Measurements from ENCODE around the gene ZNF358. TPM values are rescaled to one million over a fixed set of nuclear protein-coding genes. Genes with fewer than 3 reads are reported as not detected.

ZNF358 gene
- total RNA-seq, 4 donors from 2014 or later: 69.8 to 139 (median 116) TPM

DNA sequence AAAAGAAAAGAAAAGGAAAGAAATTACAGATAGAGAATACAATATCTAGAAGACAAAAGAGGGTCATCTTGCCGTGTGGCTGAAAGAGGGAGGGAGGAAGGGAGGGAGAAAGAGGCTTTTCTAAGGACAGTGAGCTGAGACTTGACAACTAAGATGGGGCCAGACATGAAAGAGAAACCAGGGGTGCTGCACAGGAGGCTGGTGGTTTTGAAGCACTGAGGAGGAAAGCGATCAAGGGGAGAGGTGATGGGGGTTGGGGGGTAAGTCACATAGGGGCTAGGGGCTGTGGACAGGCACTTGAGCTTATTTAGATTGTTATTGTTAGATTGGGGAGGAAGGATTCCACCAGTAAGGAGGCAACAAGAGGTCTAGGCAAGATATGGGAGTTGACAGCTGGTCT, 36.9 kb downstream of the ZNF358 start:
- Histone ChIP-seq H3K4me3 (no peak overlapping the region), H3K36me3 (peaks cover 0 to 44% of the 10 kb centered on the region in 2 donors), H3K9me3 (no peaks in the 10 kb centered on the region), H3K27ac (no peak overlapping the region), H3K4me1 (no peaks in the 10 kb centered on the region), H3K27me3 (no peaks in the 10 kb centered on the region)
- ATAC-seq (no peak), DNase-seq (no peak)
- intact Hi-C loops (cut with DNase I; ENCODE audit: low total_unique reads) (no loop called here), in situ Hi-C loops (cut with MboI; ENCODE audit: low sequenced_read_pairs in 4 of 4) (no loop called here)
- TF ChIP-seq POLR2A (IDR thresholded peaks at IDR 0.05): no peak
- TF ChIP-seq, protein P1, sequence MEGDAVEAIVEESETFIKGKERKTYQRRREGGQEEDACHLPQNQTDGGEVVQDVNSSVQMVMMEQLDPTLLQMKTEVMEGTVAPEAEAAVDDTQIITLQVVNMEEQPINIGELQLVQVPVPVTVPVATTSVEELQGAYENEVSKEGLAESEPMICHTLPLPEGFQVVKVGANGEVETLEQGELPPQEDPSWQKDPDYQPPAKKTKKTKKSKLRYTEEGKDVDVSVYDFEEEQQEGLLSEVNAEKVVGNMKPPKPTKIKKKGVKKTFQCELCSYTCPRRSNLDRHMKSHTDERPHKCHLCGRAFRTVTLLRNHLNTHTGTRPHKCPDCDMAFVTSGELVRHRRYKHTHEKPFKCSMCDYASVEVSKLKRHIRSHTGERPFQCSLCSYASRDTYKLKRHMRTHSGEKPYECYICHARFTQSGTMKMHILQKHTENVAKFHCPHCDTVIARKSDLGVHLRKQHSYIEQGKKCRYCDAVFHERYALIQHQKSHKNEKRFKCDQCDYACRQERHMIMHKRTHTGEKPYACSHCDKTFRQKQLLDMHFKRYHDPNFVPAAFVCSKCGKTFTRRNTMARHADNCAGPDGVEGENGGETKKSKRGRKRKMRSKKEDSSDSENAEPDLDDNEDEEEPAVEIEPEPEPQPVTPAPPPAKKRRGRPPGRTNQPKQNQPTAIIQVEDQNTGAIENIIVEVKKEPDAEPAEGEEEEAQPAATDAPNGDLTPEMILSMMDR (IDR thresholded peaks at IDR 0.05 in 4 of 5, conservative IDR thresholded peaks at IDR 0.05 in 1 of 5): no peak

DNA sequence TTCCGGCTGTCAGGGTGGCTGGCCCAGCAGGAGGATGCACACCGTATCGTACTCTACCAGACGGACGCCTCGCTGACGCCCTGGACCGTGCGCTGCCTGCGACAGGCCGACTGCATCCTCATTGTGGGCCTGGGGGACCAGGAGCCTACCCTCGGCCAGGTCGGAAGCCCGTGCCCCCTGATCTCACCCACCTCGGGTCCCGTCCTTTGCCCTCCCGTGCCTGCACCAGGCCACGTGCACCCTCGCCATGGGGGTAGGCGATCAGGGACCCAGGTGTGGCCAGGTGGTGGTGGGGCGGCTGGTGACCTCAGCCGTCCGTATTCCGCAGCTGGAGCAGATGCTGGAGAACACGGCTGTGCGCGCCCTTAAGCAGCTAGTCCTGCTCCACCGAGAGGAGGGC, 38.7 kb downstream of the ZNF358 start:
- intact Hi-C loops (cut with DNase I; ENCODE audit: low total_unique reads): no loop called here
- Histone ChIP-seq H3K27ac (no peak overlapping the region), H3K9me3 (no peaks in the 10 kb centered on the region), H3K27me3 (no peaks in the 10 kb centered on the region), H3K4me1 (no peaks in the 10 kb centered on the region), H3K36me3 (peaks cover 0 to 60% of the 10 kb centered on the region in 2 donors), H3K4me3 (no peak overlapping the region)
- DNase-seq (no peak), ATAC-seq (no peak)
- no peak for TF ChIP-seq POLR2A (IDR thresholded peaks at IDR 0.05)
- TF ChIP-seq, protein P1 (IDR thresholded peaks at IDR 0.05 in 4 of 5, conservative IDR thresholded peaks at IDR 0.05 in 1 of 5): no peak
- in situ Hi-C loops (cut with MboI; ENCODE audit: low sequenced_read_pairs in 4 of 4): no loop called here

DNA sequence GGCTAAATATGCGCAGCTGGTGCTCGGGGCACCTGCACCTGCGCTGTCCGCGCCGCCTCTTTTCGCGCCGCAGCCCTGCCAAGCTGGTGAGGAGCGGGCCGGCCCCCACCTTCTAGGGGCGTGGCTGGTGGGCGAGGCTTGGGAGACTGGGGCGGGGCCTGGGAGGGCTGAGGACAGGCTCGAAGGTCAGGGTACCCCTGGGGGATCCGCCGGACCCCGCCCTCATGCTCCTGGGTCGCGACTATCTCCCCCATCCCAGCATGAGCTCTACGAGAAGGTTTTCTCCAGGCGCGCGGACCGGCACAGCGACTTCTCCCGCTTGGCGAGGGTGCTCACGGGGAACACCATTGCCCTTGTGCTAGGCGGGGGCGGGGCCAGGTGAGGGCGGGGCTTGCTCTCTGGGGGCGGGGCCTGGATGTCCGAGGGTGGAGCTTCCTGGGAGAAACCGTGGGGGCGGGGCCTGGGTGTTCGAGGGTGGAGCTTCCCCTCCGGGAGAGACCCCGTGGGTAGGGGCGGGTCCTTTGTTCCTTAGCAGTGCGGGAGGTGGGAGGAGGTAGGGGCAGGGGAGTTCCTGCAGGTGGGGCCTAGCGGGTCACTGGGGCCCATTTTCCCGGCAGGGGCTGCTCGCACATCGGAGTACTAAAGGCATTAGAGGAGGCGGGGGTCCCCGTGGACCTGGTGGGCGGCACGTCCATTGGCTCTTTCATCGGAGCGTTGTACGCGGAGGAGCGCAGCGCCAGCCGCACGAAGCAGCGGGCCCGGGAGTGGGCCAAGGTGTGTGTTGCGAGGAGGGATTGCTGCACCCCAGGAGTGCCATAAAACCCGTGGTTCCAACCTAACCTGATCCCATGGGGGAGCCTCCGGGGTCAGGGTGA, 39.3 kb downstream of the ZNF358 start:
- H3K27ac ChIP-seq: no peak overlapping the region
- peaks cover 0 to 58% of the 10 kb centered on the region in 2 donors for H3K36me3 ChIP-seq
- intact Hi-C loops (cut with DNase I; ENCODE audit: low total_unique reads) (no loop called here), in situ Hi-C loops (cut with MboI; ENCODE audit: low sequenced_read_pairs in 4 of 4) (no loop called here)
- no peak overlapping the region for H3K4me3 ChIP-seq
- no peaks in the 10 kb centered on the region for H3K9me3 ChIP-seq
- H3K4me1 ChIP-seq: no peaks in the 10 kb centered on the region
- ATAC-seq (no peak), DNase-seq (no peak)
- H3K27me3 ChIP-seq: no peaks in the 10 kb centered on the region
- no peak for TF ChIP-seq POLR2A (IDR thresholded peaks at IDR 0.05)
- TF ChIP-seq, protein P1 (IDR thresholded peaks at IDR 0.05 in 4 of 5, conservative IDR thresholded peaks at IDR 0.05 in 1 of 5): no peak

DNA sequence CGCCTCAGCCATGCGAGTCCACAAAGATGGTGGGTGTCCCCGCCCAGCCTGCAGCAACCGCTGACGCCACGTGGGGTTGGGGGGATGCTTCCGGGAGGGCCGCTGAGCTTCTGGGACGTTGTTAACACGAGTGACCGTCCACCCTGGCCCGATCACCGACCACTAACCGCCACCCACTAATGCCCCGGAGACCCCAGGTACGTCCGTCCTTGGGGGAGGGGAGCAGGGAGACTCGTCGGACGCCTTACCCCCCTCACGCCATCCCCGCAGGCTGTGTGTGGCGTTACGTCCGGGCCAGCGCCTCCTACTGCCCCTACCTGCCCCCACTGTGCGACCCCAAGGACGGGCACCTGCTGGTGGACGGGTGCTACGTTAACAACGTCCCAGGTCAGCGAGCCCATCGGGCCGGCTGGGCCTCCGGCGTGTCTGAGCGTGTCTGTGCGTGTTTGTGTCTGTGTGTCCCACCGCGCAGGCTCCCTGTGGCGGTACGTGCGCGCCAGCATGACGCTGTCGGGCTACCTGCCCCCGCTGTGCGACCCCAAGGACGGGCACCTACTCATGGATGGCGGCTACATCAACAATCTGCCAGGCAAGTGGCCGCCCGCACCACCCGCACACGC, 40.9 kb downstream of the ZNF358 start:
- in situ Hi-C loops (cut with MboI; ENCODE audit: low sequenced_read_pairs in 4 of 4): no loop called here
- no peak for DNase-seq

More for the DNA sequence above, 40.9 kb downstream of the ZNF358 start:
- H3K4me1 ChIP-seq: no peaks in the 10 kb centered on the region
- no peak overlapping the region for H3K27ac ChIP-seq
- no peak overlapping the region for H3K4me3 ChIP-seq
- H3K36me3 ChIP-seq: peaks cover 0 to 58% of the 10 kb centered on the region in 2 donors
- TF ChIP-seq POLR2A (IDR thresholded peaks at IDR 0.05): no peak
- TF ChIP-seq, protein P1 (IDR thresholded peaks at IDR 0.05 in 4 of 5, conservative IDR thresholded peaks at IDR 0.05 in 1 of 5): no peak
- no peaks in the 10 kb centered on the region for H3K9me3 ChIP-seq
- no peak for ATAC-seq
- H3K27me3 ChIP-seq: no peaks in the 10 kb centered on the region
- intact Hi-C loops (cut with DNase I; ENCODE audit: low total_unique reads): no loop called here
